Nephron progenitor cell (in vitro differentiated cells): ENCODE results near the gene CAPN15.
"Not testable (repeated sequence)": the region's sequence is repeated elsewhere in the genome, so short reads cannot be mapped to it uniquely, and the experiment has no call there.

ENCODE experiments used
- DNase-seq: peaks from one replicate; pipeline ENCODE4 v3.0.0; 2021
- H3K27ac Mint-ChIP-seq: 2 replicates; pipeline ENCODE4 v1.8.0; 2021; ENCODE audit warnings: mild to moderate bottlenecking, moderate library complexity, mixed read lengths
- H3K27me3 Mint-ChIP-seq: 2 replicates; pipeline ENCODE4 v1.8.0; 2021; ENCODE audit warnings: mild to moderate bottlenecking, low read depth, mixed read lengths; ENCODE audit not compliant: poor library complexity
- H3K36me3 Mint-ChIP-seq: 2 replicates; pipeline ENCODE4 v1.8.0; 2021; ENCODE audit warnings: low read depth, mixed read lengths
- H3K4me1 Mint-ChIP-seq: 2 replicates; pipeline ENCODE4 v1.8.0; 2021; ENCODE audit warnings: mixed read lengths
- H3K4me3 Mint-ChIP-seq: 2 replicates; pipeline ENCODE4 v1.8.0; 2021; ENCODE audit warnings: mild to moderate bottlenecking, moderate library complexity, mixed read lengths
- H3K9me3 Mint-ChIP-seq: 2 replicates; pipeline ENCODE4 v1.8.0; 2021; ENCODE audit warnings: mild to moderate bottlenecking, moderate library complexity, mixed read lengths
- TF ChIP-seq, protein P1 (sequence below): fragments of 200-600 bp; sonication (generic); IDR thresholded peaks from 2 replicates; pipeline ENCODE4 v1.5.0; 2021; ENCODE audit warnings: antibody characterized with exemption

CAPN15 gene

DNA sequence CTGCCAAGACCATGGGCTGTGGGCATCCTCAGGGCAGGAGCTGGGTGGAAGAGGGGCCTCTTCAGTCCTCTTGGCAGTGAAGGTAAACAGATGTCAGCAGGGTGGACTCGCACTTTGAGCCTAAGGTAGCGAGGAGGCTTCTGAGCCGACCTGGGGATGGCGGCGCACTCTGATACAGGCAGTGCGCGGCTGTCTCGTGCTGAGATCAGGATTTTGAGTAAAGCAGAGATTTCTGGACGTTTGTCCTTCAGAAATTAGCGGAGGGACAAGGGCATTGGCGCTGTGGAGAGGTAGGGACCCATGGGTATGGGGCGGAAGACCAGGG is 69.2 kb downstream of the CAPN15 start:
- Mint-ChIP-seq H3K4me1 (peaks cover 47% of the 10 kb centered on the region), H3K9me3 (no peaks in the 10 kb centered on the region), H3K4me3 (no peak overlapping the region), H3K27me3 (peaks cover 3% of the 10 kb centered on the region), H3K36me3 (peaks cover 45% of the 10 kb centered on the region), H3K27ac (no peak overlapping the region)
- no peak for DNase-seq
- TF ChIP-seq, protein P1, sequence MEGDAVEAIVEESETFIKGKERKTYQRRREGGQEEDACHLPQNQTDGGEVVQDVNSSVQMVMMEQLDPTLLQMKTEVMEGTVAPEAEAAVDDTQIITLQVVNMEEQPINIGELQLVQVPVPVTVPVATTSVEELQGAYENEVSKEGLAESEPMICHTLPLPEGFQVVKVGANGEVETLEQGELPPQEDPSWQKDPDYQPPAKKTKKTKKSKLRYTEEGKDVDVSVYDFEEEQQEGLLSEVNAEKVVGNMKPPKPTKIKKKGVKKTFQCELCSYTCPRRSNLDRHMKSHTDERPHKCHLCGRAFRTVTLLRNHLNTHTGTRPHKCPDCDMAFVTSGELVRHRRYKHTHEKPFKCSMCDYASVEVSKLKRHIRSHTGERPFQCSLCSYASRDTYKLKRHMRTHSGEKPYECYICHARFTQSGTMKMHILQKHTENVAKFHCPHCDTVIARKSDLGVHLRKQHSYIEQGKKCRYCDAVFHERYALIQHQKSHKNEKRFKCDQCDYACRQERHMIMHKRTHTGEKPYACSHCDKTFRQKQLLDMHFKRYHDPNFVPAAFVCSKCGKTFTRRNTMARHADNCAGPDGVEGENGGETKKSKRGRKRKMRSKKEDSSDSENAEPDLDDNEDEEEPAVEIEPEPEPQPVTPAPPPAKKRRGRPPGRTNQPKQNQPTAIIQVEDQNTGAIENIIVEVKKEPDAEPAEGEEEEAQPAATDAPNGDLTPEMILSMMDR = no peak

DNA sequence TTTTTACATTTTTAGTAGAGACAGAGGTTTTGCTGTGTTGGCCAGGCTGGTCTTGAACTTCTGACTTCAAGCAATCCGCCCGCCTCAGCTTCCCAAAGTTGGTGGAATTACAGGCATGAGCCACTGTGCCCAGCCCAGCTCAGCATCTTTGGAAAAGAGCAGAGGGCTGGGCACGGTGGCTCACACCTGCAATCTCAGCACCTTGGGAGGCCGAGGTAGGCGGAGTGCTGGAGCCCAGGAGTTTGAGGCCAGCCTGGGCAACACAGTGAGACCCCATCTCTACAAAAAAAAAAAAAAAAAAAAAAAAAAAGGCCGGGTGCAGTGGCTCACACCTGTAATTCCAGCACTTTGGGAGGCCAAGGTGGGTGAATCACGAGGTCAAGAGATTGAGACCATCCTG is 70.1 kb downstream of the CAPN15 start:
- not testable (repeated sequence) for H3K4me3 Mint-ChIP-seq, H3K27me3 Mint-ChIP-seq, H3K27ac Mint-ChIP-seq, DNase-seq, H3K9me3 Mint-ChIP-seq
- peaks cover 47% of the 10 kb centered on the region for H3K36me3 Mint-ChIP-seq
- peaks cover 40% of the 10 kb centered on the region for H3K4me1 Mint-ChIP-seq

DNA sequence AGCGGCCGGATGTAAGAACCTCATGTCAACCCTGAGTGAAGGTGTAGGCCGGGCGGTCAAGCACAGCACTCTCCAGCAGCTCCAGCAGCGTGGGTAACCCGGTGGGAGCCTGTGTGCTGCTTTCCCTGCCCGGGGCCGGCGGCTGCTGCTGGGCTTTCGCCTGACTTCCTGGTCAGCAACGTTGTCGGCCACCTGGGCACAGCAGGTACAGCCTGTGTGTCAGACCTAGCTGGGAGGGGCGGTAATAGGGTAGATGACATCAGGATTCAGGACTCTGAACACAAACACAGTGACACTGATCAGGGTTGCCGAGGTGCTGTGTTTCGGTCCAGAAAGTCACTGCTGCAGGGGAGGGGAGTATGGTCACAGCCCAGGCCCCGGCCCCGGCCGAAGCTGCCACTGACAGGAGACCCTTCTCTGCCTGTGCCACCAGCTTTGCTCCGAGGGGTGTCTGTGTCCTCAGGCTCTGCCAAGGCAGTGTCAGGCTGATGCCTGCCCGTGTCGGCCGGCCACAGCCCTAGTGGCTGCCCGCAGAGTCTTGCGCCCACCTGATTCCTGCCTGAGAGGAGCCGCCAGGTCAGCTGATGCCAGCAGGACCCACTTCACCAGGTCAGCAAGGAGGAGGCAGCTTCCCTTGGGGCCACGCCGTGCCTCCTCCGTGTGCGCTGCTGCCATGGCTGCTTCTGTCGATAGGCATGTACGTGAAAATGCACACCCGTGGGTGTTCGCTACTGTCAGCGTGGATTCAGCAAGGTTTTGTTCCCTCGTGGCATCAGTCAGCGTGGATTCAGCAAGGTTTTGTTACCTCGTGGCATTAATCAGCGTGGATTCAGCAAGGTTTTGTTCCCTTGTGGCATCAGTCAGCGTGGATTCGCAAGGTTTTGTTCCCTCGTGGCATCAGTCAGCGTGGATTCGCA is 71.6 kb downstream of the CAPN15 start:
- H3K9me3 Mint-ChIP-seq = peaks cover 14% of the 10 kb centered on the region
- H3K36me3 Mint-ChIP-seq = peaks cover 55% of the 10 kb centered on the region
- no peak overlapping the region for H3K4me3 Mint-ChIP-seq
- H3K27ac Mint-ChIP-seq = no peak overlapping the region
- H3K4me1 Mint-ChIP-seq = peaks cover 35% of the 10 kb centered on the region
- H3K27me3 Mint-ChIP-seq = peaks cover 7% of the 10 kb centered on the region
- DNase-seq = no peak
- TF ChIP-seq, protein P1 = no peak

DNA sequence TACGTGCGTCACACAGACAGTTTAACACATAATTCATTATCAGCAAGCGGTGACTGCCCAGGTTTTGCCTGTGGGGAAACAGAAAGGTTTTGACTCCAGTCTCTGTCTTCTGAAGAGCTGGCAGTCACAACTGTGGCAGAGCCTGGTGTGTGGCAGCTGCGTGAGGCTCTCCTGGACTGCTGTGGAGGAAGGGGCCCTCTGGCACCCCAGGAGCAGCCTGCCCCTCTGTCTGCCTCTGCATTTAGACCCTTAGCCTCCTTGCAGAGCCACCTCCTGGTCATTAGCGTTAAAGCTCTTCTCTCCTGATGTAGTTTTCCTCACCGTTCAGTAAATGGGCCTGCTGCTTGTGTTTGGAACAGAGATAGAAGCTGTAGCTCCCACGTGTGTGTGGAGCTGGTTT is 73.3 kb downstream of the CAPN15 start:
- no peak for DNase-seq
- H3K36me3 Mint-ChIP-seq = peaks cover 72% of the 10 kb centered on the region
- H3K9me3 Mint-ChIP-seq = peaks cover 30% of the 10 kb centered on the region
- TF ChIP-seq, protein P1 = no peak
- H3K4me3 Mint-ChIP-seq = no peak overlapping the region
- peaks cover 4% of the 10 kb centered on the region for H3K27me3 Mint-ChIP-seq
- peaks cover 24% of the 10 kb centered on the region for H3K4me1 Mint-ChIP-seq
- peak overlapping the region; percentile 77 for H3K27ac Mint-ChIP-seq

DNA sequence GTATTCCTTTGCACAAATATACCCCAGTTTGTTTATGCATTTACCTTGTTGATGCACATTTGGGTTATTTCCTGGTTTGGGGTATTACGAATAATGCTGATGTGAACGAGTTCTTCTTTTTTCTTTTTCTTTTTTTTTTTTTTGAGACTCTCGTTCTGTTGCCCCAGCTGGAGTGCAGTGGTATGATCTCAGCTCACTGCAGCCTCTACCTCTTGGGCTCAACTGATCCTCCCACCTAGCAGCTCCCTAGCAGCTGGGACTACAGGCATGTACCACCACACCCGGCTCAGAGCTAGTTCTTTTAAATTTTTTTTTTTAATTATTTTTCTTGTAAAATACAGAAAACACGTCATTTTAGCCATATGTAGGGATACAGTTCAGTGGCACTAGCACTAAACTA is 76.4 kb downstream of the CAPN15 start:
- H3K4me3 Mint-ChIP-seq = no peak overlapping the region
- TF ChIP-seq, protein P1 = no peak

More for the DNA sequence above, 76.4 kb downstream of the CAPN15 start:
- Mint-ChIP-seq H3K36me3 (peaks cover 70% of the 10 kb centered on the region), H3K9me3 (peaks cover 45% of the 10 kb centered on the region), H3K27me3 (peaks cover 7% of the 10 kb centered on the region), H3K27ac (no peak overlapping the region), H3K4me1 (peaks cover 28% of the 10 kb centered on the region)
- no peak for DNase-seq
